HEK293T (cell line): Measurements from ENCODE around the gene PLXNA2.

Experiments used
- ELF4 ChIP-seq: fragments of 450-650 bp; IDR thresholded peaks from 2 replicates; pipeline ENCODE4 v1.6.1; 2017; ENCODE audit warnings: antibody characterized with exemption
- FOXA1 ChIP-seq: fragments of 450-650 bp; IDR thresholded peaks from 2 replicates; pipeline ENCODE4 v1.6.1; 2016; ENCODE audit warnings: mild to moderate bottlenecking
- FOXK2 ChIP-seq: fragments of 450-650 bp; IDR thresholded peaks from 2 replicates; pipeline ENCODE4 v1.6.1; 2016; ENCODE audit warnings: mild to moderate bottlenecking
- FOXM1 ChIP-seq: fragments of 450-650 bp; IDR thresholded peaks from 2 replicates; pipeline ENCODE4 v1.6.1; 2017; ENCODE audit warnings: mild to moderate bottlenecking, borderline replicate concordance
- HDGF ChIP-seq: fragments of 450-650 bp; IDR thresholded peaks from 2 replicates; pipeline ENCODE4 v1.6.1; 2017; ENCODE audit warnings: antibody characterized with exemption, borderline replicate concordance
- L3MBTL2 ChIP-seq: fragments of 450-650 bp; conservative IDR thresholded peaks from 2 replicates; pipeline ENCODE4 v1.6.1; 2016; ENCODE audit warnings: mild to moderate bottlenecking
- LEF1 ChIP-seq: fragments of 450-650 bp; IDR thresholded peaks from 2 replicates; pipeline ENCODE4 v1.6.1; 2017; ENCODE audit warnings: mild to moderate bottlenecking, borderline replicate concordance
- NFRKB ChIP-seq: fragments of 450-650 bp; IDR thresholded peaks from 2 replicates; pipeline ENCODE4 v1.6.1; 2016; ENCODE audit warnings: mild to moderate bottlenecking, moderate library complexity
- TARDBP ChIP-seq: fragments of 450-650 bp; IDR thresholded peaks from 2 replicates; pipeline ENCODE4 v1.6.1; 2016
- ZNF384 ChIP-seq: fragments of 450-650 bp; IDR thresholded peaks from 2 replicates; pipeline ENCODE4 v1.6.1; 2016

DNA sequence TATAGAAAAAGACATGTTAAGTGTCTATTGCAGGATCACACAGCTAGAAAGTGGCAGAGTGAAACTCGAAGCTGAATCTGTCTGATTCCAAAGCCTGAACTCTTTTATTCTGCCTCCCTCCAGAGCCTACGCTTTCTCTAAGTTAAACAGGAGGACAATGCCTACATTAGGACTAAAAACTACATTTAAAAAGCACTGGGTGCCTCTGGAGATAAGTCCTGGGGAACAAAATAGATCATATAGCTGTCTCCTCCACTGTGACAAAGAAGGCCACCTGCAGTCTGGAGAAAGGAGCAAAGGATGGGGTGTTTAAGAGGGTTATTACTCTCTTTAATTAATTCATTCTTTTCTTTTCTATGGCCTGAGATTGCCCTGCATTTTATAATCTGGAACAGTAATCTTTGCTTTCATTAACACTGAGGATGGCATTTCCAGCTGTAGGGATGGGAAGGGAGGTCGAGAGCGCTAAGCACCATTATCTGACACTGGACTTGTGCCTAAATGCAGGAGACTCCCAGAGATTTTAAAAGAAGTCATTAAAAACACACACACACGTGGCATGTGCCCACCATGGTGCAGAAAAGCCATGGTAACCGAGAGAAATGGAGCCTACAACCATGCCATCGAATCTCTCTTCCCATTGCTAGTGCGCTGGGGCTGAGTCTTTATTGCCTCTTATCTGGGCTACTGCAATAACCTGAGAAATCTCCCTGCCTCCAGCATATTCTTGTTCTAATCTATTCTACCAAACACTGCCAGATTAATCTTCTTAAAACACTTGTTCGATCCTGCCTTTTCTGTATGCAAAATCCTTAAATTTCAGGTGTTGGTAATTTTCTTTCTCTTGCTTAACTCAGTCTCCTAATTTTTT is 92.2 kb downstream of the PLXNA2 start:
- TF ChIP-seq FOXM1 (no peak), FOXA1 (no peak), FOXK2 (no peak), L3MBTL2 (no peak), NFRKB (no peak), LEF1 (no peak), HDGF (no peak), ELF4 (no peak), TARDBP (no peak), ZNF384 (no peak)
